Upper lobe of right lung (tissue), 1 donor: ENCODE results near the gene HYAL3. TPM values are rescaled to one million over a fixed set of nuclear protein-coding genes. Genes with fewer than 3 reads are reported as not detected.
A peak's percentile ranks its signal among the peaks of the same experiment; 100 is the strongest.
"Not testable (repeated sequence)": the region's sequence is repeated elsewhere in the genome, so short reads cannot be mapped to it uniquely, and the experiment has no call there.

Experiments used
- ATAC-seq: fragments of 200-7000 bp; cut with Tn5 transposase; one replicate; pipeline ENCODE4 v1.9.1; 2020; ENCODE audit warnings: mild to moderate bottlenecking, moderate library complexity
- DNase-seq: peaks from one replicate; pipeline ENCODE4 v3.0.0-alpha.2; 2020
- H3K27ac ChIP-seq: fragments of 200-600 bp; one replicate; pipeline ENCODE4 v1.8.0; 2022
- H3K27me3 ChIP-seq: fragments of 200-600 bp; one replicate; pipeline ENCODE4 v1.8.0; 2022; ENCODE audit warnings: mild to moderate bottlenecking
- H3K36me3 ChIP-seq: fragments of 200-600 bp; one replicate; pipeline ENCODE4 v1.8.0; 2022
- H3K4me1 ChIP-seq: fragments of 200-600 bp; one replicate; pipeline ENCODE4 v1.8.0; 2022
- H3K4me3 ChIP-seq: fragments of 200-600 bp; one replicate; pipeline ENCODE4 v1.8.0; 2022; ENCODE audit warnings: mild to moderate bottlenecking
- H3K9me3 ChIP-seq: fragments of 200-600 bp; one replicate; pipeline ENCODE4 v1.8.0; 2022
- intact Hi-C: fragments of 100-400 bp; cut with DNase I; formaldehyde crosslinking; loops from one replicate; pipeline ENCODE4 v1.11.0; 2022
- total RNA-seq: library from RNA; stranded (reverse); fragmentation: NEBNext Ultra II Directional; extraction: Animal tissue kit (Norgen Biotek cat#: 25700); gene quantifications from one replicate; pipeline ENCODE4 v1.2.1, GENCODE V29; 2021
- TF ChIP-seq, protein P1 (sequence below): fragments of 200-600 bp; IDR thresholded peaks from one replicate; pipeline ENCODE4 v1.8.0; 2022; ENCODE audit warnings: antibody characterized with exemption
- donor health status: DM: no; HTN: yes; CAD: no; lungs with severe emphysema.

The HYAL3 gene
- total RNA-seq, 1 donor from 2014 or later: 2.8 TPM

DNA sequence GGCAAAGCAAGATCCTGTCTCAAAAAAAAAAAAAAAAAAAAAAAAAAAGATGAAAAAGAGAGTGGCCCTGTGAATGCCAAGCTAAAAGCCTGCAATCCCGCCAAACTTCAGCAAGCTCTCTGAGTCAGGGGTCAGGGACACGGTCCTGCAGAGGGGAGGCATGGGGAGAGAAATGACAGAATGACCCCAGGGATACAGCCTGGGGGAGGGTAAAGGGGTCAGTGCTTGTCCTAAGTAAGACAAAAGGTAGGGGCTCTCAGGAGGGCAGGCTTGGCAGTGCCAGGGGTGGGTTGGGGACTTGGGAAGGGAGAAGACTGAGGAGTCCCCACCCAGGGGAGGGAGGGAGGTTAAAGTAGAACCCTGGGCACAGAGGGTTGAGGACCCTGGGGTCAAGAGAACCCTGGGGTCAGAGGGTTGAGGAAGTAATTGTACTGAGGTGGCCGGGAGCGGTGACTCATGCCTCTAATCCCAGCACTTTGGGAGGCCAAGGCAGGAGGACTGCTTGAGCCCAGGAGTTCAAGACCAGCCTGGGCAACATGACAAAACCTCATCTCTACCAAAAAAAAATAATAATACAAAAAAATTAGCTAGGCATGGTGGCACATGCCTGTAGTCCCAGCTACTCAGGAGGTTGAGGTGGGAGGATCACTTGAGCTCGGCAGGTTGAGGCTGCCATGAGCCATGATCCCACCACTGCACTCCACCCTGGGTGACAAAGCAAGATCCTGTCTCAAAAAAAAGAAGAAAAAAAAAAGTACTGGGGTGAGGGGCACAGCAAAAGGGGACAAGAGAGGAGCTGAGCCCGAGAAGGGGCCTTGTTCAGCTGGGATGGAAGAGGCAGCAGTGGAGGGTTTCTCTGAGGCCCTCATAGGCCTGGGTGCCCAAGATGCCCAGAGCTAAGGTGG lies 35.5 kb downstream of the HYAL3 start:
- Histone ChIP-seq H3K27me3 (no peaks in the 10 kb centered on the region), H3K27ac (peak overlapping the region; percentile 90), H3K4me1 (peaks cover 69% of the 10 kb centered on the region), H3K36me3 (peaks cover 5% of the 10 kb centered on the region), H3K4me3 (no peak overlapping the region), H3K9me3 (no peaks in the 10 kb centered on the region)
- ATAC-seq (no peak), DNase-seq (no peak)
- intact Hi-C loops: no loop called here
- TF ChIP-seq, protein P1, sequence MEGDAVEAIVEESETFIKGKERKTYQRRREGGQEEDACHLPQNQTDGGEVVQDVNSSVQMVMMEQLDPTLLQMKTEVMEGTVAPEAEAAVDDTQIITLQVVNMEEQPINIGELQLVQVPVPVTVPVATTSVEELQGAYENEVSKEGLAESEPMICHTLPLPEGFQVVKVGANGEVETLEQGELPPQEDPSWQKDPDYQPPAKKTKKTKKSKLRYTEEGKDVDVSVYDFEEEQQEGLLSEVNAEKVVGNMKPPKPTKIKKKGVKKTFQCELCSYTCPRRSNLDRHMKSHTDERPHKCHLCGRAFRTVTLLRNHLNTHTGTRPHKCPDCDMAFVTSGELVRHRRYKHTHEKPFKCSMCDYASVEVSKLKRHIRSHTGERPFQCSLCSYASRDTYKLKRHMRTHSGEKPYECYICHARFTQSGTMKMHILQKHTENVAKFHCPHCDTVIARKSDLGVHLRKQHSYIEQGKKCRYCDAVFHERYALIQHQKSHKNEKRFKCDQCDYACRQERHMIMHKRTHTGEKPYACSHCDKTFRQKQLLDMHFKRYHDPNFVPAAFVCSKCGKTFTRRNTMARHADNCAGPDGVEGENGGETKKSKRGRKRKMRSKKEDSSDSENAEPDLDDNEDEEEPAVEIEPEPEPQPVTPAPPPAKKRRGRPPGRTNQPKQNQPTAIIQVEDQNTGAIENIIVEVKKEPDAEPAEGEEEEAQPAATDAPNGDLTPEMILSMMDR: no peak

DNA sequence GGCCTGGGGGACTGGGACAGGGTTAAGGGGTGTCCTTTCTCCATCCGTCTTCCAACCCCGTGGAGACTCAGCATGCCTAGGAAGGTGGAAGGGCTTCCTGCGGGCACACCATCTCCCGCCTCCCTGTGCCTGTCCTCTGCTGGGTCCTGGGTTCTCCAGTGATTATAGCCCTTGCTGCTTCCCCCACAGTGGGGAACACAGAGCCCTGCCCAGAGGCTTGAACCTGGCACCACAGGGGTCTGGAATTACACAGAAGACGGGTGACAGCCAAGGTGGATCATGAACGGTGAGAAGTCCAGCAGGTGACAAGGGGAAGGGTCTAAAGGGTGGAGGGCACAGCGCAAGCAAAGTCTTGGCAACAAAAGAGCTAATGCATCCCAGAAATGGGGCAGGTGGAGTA lies 36.4 kb downstream of the HYAL3 start:
- ATAC-seq (no peak), DNase-seq (no peak)
- H3K4me3 ChIP-seq: no peak overlapping the region
- intact Hi-C loops: no loop called here
- no peaks in the 10 kb centered on the region for H3K27me3 ChIP-seq
- peaks cover 62% of the 10 kb centered on the region for H3K4me1 ChIP-seq
- no peak overlapping the region for H3K27ac ChIP-seq
- peaks cover 15% of the 10 kb centered on the region for H3K36me3 ChIP-seq
- TF ChIP-seq, protein P1: no peak
- H3K9me3 ChIP-seq: no peaks in the 10 kb centered on the region

DNA sequence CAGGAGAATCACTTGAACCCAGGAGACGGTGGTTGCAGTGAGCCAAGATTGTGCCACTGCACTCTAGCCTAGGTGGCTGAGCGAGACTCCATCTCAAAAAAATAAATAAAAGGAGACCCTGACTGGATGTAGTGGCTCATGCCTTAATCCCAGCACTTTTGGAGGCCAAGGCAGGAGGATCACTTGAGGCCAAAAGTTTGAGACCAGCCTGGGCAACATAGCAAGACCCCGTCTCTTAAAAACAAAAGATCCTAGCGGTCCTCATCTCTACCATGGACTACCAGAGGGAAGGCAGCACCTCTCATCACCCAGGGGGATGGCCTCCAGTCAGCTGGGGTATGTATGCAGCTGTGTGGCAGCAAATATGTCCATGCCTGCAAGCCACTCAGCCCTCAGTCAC lies 37.0 kb downstream of the HYAL3 start:
- ATAC-seq, intact Hi-C loops, DNase-seq, H3K4me3 ChIP-seq, H3K27me3 ChIP-seq, H3K9me3 ChIP-seq, H3K27ac ChIP-seq: not testable (repeated sequence)
- Histone ChIP-seq H3K4me1 (peaks cover 62% of the 10 kb centered on the region), H3K36me3 (peaks cover 21% of the 10 kb centered on the region)

DNA sequence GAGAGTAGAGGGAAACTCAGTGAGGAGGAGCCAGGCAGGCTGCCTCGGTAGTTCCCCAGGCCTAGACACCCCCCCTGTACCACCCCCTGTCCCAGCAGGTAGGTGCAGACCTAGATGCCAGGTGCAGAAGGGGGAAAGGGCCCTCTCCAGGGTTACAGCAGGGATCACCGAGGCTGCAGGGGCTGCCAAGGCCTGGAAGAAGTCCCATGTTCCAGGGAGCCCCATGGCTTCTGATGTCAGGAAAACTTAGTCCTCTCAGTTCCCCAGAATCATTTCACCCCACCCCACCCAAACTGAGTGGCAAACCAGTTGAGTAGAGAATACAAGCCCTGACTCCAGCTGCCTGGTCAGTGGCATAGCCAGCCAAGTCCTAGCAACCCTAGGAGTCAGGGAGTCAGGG lies 37.7 kb downstream of the HYAL3 start:
- Histone ChIP-seq H3K4me1 (peaks cover 57% of the 10 kb centered on the region), H3K27me3 (no peaks in the 10 kb centered on the region), H3K27ac (peak overlapping the region; percentile 96), H3K4me3 (no peak overlapping the region), H3K9me3 (no peaks in the 10 kb centered on the region), H3K36me3 (peaks cover 28% of the 10 kb centered on the region)
- intact Hi-C loops: no loop called here
- no peak for ATAC-seq
- TF ChIP-seq, protein P1: no peak
- DNase-seq: no peak

DNA sequence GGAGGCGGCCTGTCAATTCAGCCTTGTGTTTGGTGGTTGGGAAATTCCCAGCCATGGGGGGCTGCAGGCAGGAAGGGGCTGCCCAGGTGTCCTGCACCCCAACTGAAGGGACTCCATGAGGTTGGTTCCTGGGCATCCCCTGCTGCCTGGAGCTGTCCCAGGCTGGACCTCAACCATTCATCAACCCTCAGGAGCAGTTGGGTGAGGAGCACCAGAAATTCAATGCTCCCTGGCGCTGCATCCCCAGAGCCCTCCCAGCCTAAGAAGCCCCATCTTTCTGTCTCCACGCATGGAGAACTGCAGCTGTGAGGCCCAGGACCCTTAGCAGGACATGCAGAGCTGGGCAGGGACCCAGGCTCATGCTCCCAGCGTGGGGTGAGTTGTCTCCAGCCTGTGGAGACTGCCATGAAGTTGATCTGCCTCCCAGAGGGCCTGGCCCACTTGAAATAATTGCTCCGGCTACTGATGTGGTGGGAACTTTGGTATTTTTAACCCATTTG lies 38.2 kb downstream of the HYAL3 start:
- H3K9me3 ChIP-seq: no peaks in the 10 kb centered on the region
- intact Hi-C loops: no loop called here
- no peak for DNase-seq
- H3K4me1 ChIP-seq: peaks cover 52% of the 10 kb centered on the region
- H3K36me3 ChIP-seq: peaks cover 33% of the 10 kb centered on the region
- TF ChIP-seq, protein P1: no peak
- H3K27ac ChIP-seq: peak overlapping the region; percentile 96
- peak overlapping the region; percentile 66 for H3K4me3 ChIP-seq
- no peak for ATAC-seq
- no peaks in the 10 kb centered on the region for H3K27me3 ChIP-seq
